ENCODE results near the gene CYP2A13.

GRCh38 chr19:41116261-41116660, 28.0 kb downstream of the CYP2A13 start:
- no peak for TF ChIP-seq POLR2A (IDR thresholded peaks at IDR 0.05)
- no peak for TF ChIP-seq CTCF (IDR thresholded peaks at IDR 0.05)

All from thyroid gland (tissue), 4 donors.